LNCAP (cell line): ENCODE data around the gene FAM210A.

Experiments used
- CTCF ChIP-seq: fragments of 450-650 bp; IDR thresholded peaks from 2 replicates; pipeline ENCODE4 v1.5.1; 2017; ENCODE audit warnings: mild to moderate bottlenecking

Gene FAM210A

GRCh38 chr18:13622751-13623150 is 103.6 kb downstream of the FAM210A start:
- no peak for TF ChIP-seq CTCF

GRCh38 chr18:13621886-13622619 is 104.3 kb downstream of the FAM210A start:
- TF ChIP-seq CTCF, result peak; percentile 21; the same call in 1 of the 2 replicates

GRCh38 chr18:13621446-13621849 is 104.9 kb downstream of the FAM210A start:
- TF ChIP-seq CTCF, result no peak

GRCh38 chr18:13620818-13621445 is 105.4 kb downstream of the FAM210A start:
- TF ChIP-seq CTCF, result no peak

- TF ChIP-seq CTCF, result no peak
Measured at GRCh38 chr18:13620206-13620672, 106.1 kb downstream of the FAM210A start.

GRCh38 chr18:13619505-13620205 is 106.7 kb downstream of the FAM210A start:
- no peak for TF ChIP-seq CTCF

- TF ChIP-seq CTCF, result no peak
Measured at GRCh38 chr18:13618760-13619438, 107.5 kb downstream of the FAM210A start.
